Measurements from ENCODE around the gene BTN2A1. TPM values are rescaled to one million over a fixed set of nuclear protein-coding genes. Genes with fewer than 3 reads are reported as not detected.

Gene BTN2A1
- polyA plus RNA-seq, 3 donors from 2014 or later = 7.2 to 23.4 (median 16.7) TPM

DNA sequence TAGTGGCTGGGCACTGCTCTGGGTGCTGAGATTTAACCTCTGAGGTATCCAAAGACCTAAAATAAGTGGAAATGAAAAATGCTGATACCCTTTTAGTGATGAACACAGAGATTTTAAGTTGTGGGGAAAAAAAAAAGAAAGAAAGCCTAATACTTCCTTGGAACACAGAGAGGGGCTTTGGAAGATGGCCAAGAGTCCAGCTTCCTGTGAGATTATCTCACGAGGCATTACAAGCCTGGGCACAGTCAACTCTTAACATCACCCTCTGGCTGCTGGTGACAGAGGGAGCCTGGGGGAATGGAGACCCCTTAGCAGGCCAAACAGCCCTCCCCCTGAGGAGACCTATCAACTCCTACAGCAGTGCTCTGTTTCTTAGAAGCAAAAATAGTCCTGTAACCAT, 19.7 kb downstream of the BTN2A1 start:
- H3K4me3 Mint-ChIP-seq = no peak overlapping the region
- H3K9me3 Mint-ChIP-seq = no peaks in the 10 kb centered on the region
- H3K27ac Mint-ChIP-seq = peak overlapping the region in 2 of 6 donors; percentile 57 to 100
- DNase-seq = no peak
- H3K27me3 Mint-ChIP-seq (ENCODE audit: low read depth in 3 of 3) = peaks cover 0 to 8% (median 2%) of the 10 kb centered on the region in 3 donors
- H3K36me3 Mint-ChIP-seq = peaks cover 0 to 5% (median 5%) of the 10 kb centered on the region in 3 donors
- peaks cover 41 to 48% of the 10 kb centered on the region in 2 donors for H3K4me1 Mint-ChIP-seq

DNA sequence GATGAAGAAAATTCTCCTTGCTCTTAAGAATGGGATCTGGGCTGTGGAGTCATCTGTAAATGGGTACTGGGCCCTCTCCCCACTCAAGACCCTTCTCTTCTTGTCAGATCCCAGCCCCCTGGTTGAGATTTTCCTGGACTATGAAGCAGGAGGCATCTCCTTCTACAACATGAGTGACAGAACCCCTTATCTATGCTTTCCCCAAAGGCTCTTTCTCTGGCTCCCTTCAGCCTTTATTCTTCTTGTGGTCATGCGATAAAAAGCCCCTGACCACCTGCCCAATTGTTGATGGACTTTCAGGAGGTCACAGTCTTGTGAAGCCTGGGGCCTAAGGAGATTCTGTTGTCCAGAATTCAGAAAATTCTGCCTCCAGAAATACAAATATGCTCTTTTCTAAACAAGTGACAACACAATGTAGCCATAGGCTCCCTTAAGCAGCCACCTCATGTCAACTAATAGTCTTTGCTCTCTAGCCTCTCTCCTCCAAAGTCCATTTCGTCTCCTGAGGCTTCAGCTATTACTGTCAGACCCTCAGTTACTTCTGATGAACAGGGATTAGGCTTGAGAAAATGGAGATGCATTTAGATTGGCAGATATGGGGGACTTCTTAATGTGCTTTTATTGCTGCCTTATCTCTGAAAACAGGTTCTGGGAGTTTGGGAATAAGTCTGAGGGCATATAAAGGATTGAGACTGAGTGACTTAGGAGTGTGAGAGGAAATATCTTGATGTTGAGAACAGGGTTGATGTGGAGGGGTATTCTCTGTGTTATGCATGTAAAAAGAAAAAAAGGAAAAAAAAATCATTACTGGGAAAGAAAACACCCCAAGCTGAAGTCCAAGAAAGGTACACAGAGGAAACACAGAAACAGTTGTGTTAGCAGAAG, 20.6 kb downstream of the BTN2A1 start:
- Mint-ChIP-seq H3K4me1 (peaks cover 32 to 39% of the 10 kb centered on the region in 2 donors), H3K4me3 (no peak overlapping the region), H3K27me3 (ENCODE audit: low read depth in 3 of 3) (peaks cover 2 to 6% (median 2%) of the 10 kb centered on the region in 3 donors), H3K27ac (no peak overlapping the region), H3K9me3 (no peaks in the 10 kb centered on the region), H3K36me3 (peaks cover 0 to 5% (median 5%) of the 10 kb centered on the region in 3 donors)
- no peak for DNase-seq

DNA sequence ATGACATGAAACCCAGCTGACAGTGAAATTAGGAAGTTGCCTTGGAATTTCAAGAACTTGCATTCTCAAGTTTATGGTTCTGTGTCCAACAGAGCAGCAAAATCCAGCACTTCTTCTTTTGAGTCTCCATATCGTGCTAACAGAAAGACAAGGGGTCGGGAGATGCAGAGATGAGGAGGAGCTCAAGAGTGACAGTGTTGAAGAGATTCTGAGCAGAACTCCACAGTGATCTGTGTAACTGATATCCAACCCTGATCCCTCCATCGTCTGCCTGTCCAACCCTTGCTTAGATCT, 21.2 kb downstream of the BTN2A1 start:
- no peak for DNase-seq
- peaks cover 28 to 33% of the 10 kb centered on the region in 2 donors for H3K4me1 Mint-ChIP-seq

DNA sequence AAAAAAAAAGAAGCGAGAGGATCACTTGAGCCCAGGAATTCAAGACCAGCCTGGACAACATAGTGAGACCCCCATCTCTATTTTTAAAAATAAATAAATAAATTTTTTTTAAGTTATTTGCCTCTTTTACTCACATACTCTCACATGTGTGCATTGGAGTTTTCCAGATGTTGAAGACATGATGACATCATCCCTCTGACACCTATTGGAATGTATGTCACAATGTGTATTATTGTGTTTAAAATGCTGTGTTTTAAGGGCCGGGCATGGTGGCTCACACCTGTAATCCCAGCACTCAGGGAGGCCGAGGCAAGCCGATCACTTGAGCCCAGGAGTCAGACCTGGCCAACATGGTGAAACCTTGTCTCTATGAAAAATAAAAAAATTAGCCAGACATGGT, 24.6 kb downstream of the BTN2A1 start:
- Mint-ChIP-seq H3K27ac (no peak overlapping the region), H3K9me3 (no peaks in the 10 kb centered on the region), H3K4me3 (no peak overlapping the region), H3K4me1 (no peaks in the 10 kb centered on the region), H3K27me3 (ENCODE audit: low read depth in 3 of 3) (peaks cover 0 to 4% (median 2%) of the 10 kb centered on the region in 3 donors), H3K36me3 (peaks cover 0 to 4% (median 0%) of the 10 kb centered on the region in 3 donors)
- no peak for DNase-seq

More for the DNA sequence above, 21.2 kb downstream of the BTN2A1 start:
- Mint-ChIP-seq H3K27ac (peak overlapping the region in 2 of 6 donors; percentile 19 to 23), H3K4me3 (no peak overlapping the region), H3K36me3 (peaks cover 0 to 5% (median 5%) of the 10 kb centered on the region in 3 donors), H3K9me3 (no peaks in the 10 kb centered on the region), H3K27me3 (ENCODE audit: low read depth in 3 of 3) (peaks cover 2 to 5% (median 2%) of the 10 kb centered on the region in 3 donors)

GRCh38 chr6:26483727-26484126, 26.0 kb downstream of the BTN2A1 start:
- H3K36me3 Mint-ChIP-seq = peaks cover 0 to 6% (median 4%) of the 10 kb centered on the region in 3 donors
- H3K4me3 Mint-ChIP-seq = no peak overlapping the region
- H3K27me3 Mint-ChIP-seq (ENCODE audit: low read depth in 3 of 3) = peaks cover 0 to 4% (median 2%) of the 10 kb centered on the region in 3 donors

DNA sequence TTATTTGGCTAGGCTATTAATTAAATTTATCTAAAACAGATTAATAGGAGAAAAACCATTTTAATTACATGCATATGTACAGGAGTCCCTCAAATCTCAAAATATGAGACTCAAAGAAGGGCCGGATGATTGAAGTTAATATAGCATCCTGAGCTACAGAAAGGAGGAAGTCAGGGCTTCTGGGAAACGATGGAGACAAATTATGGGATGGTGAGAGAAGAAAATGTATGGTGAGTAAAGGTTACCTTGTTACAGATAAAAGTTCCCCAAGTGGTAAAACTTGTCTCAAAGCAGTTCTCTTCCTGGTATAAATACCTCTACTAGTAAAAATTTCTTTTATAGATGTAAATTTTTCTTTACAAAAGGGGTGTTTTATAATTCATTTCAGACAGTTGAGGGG, 26.4 kb downstream of the BTN2A1 start:
- peaks cover 0 to 6% (median 5%) of the 10 kb centered on the region in 3 donors for H3K27me3 Mint-ChIP-seq (ENCODE audit: low read depth in 3 of 3)
- H3K9me3 Mint-ChIP-seq = peaks cover 0 to 3% (median 0%) of the 10 kb centered on the region in 6 donors

More at GRCh38 chr6:26483727-26484126, 26.0 kb downstream of the BTN2A1 start:
- no peak overlapping the region for H3K27ac Mint-ChIP-seq
- H3K9me3 Mint-ChIP-seq = peaks cover 0 to 3% (median 0%) of the 10 kb centered on the region in 6 donors
- DNase-seq = no peak
- H3K4me1 Mint-ChIP-seq = no peaks in the 10 kb centered on the region

DNA sequence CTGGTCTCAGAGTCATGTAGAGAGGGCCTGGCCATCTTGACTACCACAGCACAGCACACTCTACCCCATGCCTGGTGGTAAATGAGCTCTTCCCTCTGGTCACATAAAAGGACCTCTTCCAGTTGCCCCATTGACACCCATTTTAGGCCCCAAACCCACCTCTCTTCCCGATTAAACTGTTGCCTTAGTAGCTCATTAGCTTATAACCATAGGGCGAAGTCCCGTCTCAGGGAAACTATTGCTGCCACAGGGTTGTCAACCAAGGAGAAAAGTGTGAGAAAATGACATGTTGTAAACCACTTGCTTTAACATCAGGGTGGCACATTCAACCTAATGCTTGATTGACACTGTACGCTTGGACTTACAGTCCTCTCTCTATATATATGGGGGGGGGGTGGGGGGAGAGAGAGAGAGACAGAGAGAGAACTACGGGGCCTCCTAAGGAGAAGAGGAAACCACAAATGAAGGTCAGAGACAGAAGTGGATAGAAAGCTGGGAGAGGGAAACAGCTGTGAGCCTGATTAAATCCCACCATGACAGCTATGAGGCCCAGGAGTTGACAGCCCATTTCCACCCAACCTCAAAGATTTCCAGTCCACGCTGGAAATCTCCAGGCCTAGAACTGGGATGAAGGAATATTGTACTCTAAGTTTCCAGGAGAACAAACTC, 27.5 kb downstream of the BTN2A1 start:
- Mint-ChIP-seq H3K9me3 (peaks cover 0 to 3% (median 0%) of the 10 kb centered on the region in 6 donors), H3K27ac (no peak overlapping the region), H3K27me3 (ENCODE audit: low read depth in 3 of 3) (peaks cover 0 to 6% (median 5%) of the 10 kb centered on the region in 3 donors), H3K36me3 (peaks cover 0 to 6% (median 4%) of the 10 kb centered on the region in 3 donors), H3K4me1 (no peaks in the 10 kb centered on the region), H3K4me3 (no peak overlapping the region)
- DNase-seq = no peak

More for the DNA sequence above, 26.4 kb downstream of the BTN2A1 start:
- Mint-ChIP-seq H3K4me3 (no peak overlapping the region), H3K4me1 (no peaks in the 10 kb centered on the region), H3K36me3 (peaks cover 0 to 6% (median 4%) of the 10 kb centered on the region in 3 donors), H3K27ac (no peak overlapping the region)
- DNase-seq = no peak

GRCh38 chr6:26486358-26486757, 28.6 kb downstream of the BTN2A1 start:
- no peak overlapping the region for H3K27ac Mint-ChIP-seq
- no peak for DNase-seq
- peaks cover 0 to 6% (median 4%) of the 10 kb centered on the region in 3 donors for H3K36me3 Mint-ChIP-seq
- peaks cover 0 to 6% (median 5%) of the 10 kb centered on the region in 3 donors for H3K27me3 Mint-ChIP-seq (ENCODE audit: low read depth in 3 of 3)
- H3K4me1 Mint-ChIP-seq = no peaks in the 10 kb centered on the region
- H3K4me3 Mint-ChIP-seq = no peak overlapping the region
- H3K9me3 Mint-ChIP-seq = peaks cover 0 to 3% (median 0%) of the 10 kb centered on the region in 6 donors

- Mint-ChIP-seq H3K4me1 (no peaks in the 10 kb centered on the region), H3K27me3 (ENCODE audit: low read depth in 3 of 3) (peaks cover 0 to 6% (median 3%) of the 10 kb centered on the region in 3 donors), H3K36me3 (peaks cover 0 to 6% (median 4%) of the 10 kb centered on the region in 3 donors), H3K27ac (no peak overlapping the region), H3K9me3 (peaks cover 0 to 3% (median 0%) of the 10 kb centered on the region in 6 donors), H3K4me3 (no peak overlapping the region)
- no peak for DNase-seq
These were observed 29.7 kb downstream of the BTN2A1 start for GRCh38 chr6:26487466-26487865.

GRCh38 chr6:26489996-26490964, 32.5 kb downstream of the BTN2A1 start:
- H3K9me3 Mint-ChIP-seq = peaks cover 0 to 3% (median 0%) of the 10 kb centered on the region in 6 donors
- no peaks in the 10 kb centered on the region for H3K4me1 Mint-ChIP-seq
- no peak for DNase-seq
- peaks cover 3 to 6% (median 3%) of the 10 kb centered on the region in 3 donors for H3K27me3 Mint-ChIP-seq (ENCODE audit: low read depth in 3 of 3)
- peak overlapping the region in 1 of 6 donors; percentile 40 for H3K27ac Mint-ChIP-seq
- no peak overlapping the region for H3K4me3 Mint-ChIP-seq
- H3K36me3 Mint-ChIP-seq = peaks cover 0 to 6% (median 4%) of the 10 kb centered on the region in 3 donors

DNA sequence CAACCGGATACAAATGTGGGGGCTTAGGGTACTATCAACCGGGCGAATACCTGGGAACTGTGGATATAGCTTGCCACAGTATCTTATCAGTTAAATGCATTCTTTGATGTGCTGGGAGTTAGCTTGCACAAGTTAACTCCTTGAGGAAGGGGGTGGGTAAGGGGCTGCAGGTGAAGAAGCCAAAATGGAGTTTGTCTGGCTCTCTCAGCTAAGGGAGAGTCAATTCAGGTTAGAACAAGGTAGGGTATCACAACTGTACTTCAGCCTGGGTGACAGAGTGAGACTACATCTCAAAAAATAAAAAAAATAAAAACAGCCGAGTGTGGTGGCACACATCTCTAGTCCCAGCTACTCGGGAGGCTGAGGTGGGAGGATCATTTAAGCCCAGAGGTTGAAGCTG, 33.8 kb downstream of the BTN2A1 start:
- no peak overlapping the region for H3K27ac Mint-ChIP-seq
- DNase-seq = no peak
- no peaks in the 10 kb centered on the region for H3K4me1 Mint-ChIP-seq
- H3K36me3 Mint-ChIP-seq = peaks cover 0 to 6% (median 0%) of the 10 kb centered on the region in 3 donors
- H3K4me3 Mint-ChIP-seq = no peak overlapping the region
- peaks cover 0 to 3% (median 0%) of the 10 kb centered on the region in 6 donors for H3K9me3 Mint-ChIP-seq
- H3K27me3 Mint-ChIP-seq (ENCODE audit: low read depth in 3 of 3) = peaks cover 3 to 6% (median 4%) of the 10 kb centered on the region in 3 donors

GRCh38 chr6:26493258-26493657, 35.5 kb downstream of the BTN2A1 start:
- no peak overlapping the region for H3K27ac Mint-ChIP-seq
- DNase-seq = peak in 1 of 3 donors; percentile 23
- H3K9me3 Mint-ChIP-seq = no peaks in the 10 kb centered on the region
- H3K36me3 Mint-ChIP-seq = no peaks in the 10 kb centered on the region
- H3K4me3 Mint-ChIP-seq = no peak overlapping the region
- peaks cover 3 to 7% (median 4%) of the 10 kb centered on the region in 3 donors for H3K27me3 Mint-ChIP-seq (ENCODE audit: low read depth in 3 of 3)
- H3K4me1 Mint-ChIP-seq = no peaks in the 10 kb centered on the region

DNA sequence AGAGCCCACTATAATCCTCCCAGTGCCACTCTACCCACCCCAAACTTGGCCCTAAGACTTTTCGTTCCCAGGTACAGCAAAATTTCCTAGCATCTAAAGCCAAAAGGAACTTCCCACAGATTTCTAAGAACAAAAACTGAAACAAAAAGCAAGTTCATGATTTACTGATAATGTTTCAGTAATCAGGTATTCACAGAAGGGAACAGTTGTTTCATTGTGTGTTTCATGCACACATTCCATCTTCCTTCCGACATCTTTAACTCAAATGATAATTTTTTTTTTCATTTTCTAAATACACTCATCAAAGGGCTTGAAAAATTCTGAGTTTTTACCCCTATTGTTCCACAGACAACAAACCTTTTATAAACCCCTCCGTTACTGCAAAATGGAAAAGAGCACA, 36.4 kb downstream of the BTN2A1 start:
- no peaks in the 10 kb centered on the region for H3K9me3 Mint-ChIP-seq
- no peak overlapping the region for H3K4me3 Mint-ChIP-seq
- H3K27me3 Mint-ChIP-seq (ENCODE audit: low read depth in 3 of 3) = peaks cover 0 to 7% (median 1%) of the 10 kb centered on the region in 3 donors
- H3K4me1 Mint-ChIP-seq = no peaks in the 10 kb centered on the region
- DNase-seq = no peak
- no peak overlapping the region for H3K27ac Mint-ChIP-seq
- H3K36me3 Mint-ChIP-seq = no peaks in the 10 kb centered on the region
